ENCODE measurements around the gene SLC9A1. TPM values are rescaled to one million over a fixed set of nuclear protein-coding genes. Genes with fewer than 3 reads are reported as not detected.

Gene SLC9A1
- total and polyA plus RNA-seq, 4 donors = 4.5 to 24.9 (median 13.8) TPM

- WGBS, 2 donors = 94 to 96% methylated on average over 5 of the region's 5 CpGs
- Histone ChIP-seq H3K9me3 (ENCODE audit: control insufficient read depth, low read length) (no peaks in the 10 kb centered on the region), H3K27ac (ENCODE audit: low read depth in 1 of 2, low read length in 2 of 2) (no peak overlapping the region), H3K27me3 (ENCODE audit: control insufficient read depth in 1 of 2, insufficient read depth in 2 of 2, low read length in 1 of 2) (no peaks in the 10 kb centered on the region), H3K4me1 (ENCODE audit: control insufficient read depth in 1 of 2, insufficient read depth in 2 of 2, low read length in 2 of 2) (no peaks in the 10 kb centered on the region), H3K4me3 (ENCODE audit: low read length in 2 of 2) (no peak overlapping the region), H3K36me3 (ENCODE audit: control insufficient read depth in 1 of 2, insufficient read depth in 2 of 2, low read length in 1 of 2) (no peaks in the 10 kb centered on the region)
- intact Hi-C loops (cut with DNase I) = no loop called here
- no peak for DNase-seq
- ATAC-seq (ENCODE audit: low FRiP score) = no peak
These were observed 102.4 kb downstream of the SLC9A1 start for GRCh38 chr1:27052527-27052926.

- intact Hi-C loops (cut with DNase I) = loop anchor here in 1 of 2 donors (5.0 kb wide), 1 partner anchor 233 kb away; no protein-coding TSS in a partner anchor
- ATAC-seq (ENCODE audit: low FRiP score) = no peak
- Histone ChIP-seq H3K36me3 (ENCODE audit: control insufficient read depth in 1 of 2, insufficient read depth in 2 of 2, low read length in 1 of 2) (no peaks in the 10 kb centered on the region), H3K9me3 (ENCODE audit: control insufficient read depth, low read length) (no peaks in the 10 kb centered on the region), H3K4me1 (ENCODE audit: control insufficient read depth in 1 of 2, insufficient read depth in 2 of 2, low read length in 2 of 2) (no peaks in the 10 kb centered on the region), H3K27me3 (ENCODE audit: control insufficient read depth in 1 of 2, insufficient read depth in 2 of 2, low read length in 1 of 2) (no peaks in the 10 kb centered on the region), H3K27ac (ENCODE audit: low read depth in 1 of 2, low read length in 2 of 2) (no peak overlapping the region), H3K4me3 (ENCODE audit: low read length in 2 of 2) (no peak overlapping the region)
- DNase-seq = no peak
- WGBS, 2 donors = 62% methylated on average over 3 of the region's 3 CpGs
These were observed 105.3 kb downstream of the SLC9A1 start for GRCh38 chr1:27049607-27050006.

GRCh38 chr1:27049100-27049499, 105.8 kb downstream of the SLC9A1 start:
- intact Hi-C loops (cut with DNase I) = loop anchor here in 1 of 2 donors (5.0 kb wide), 1 partner anchor 233 kb away; no protein-coding TSS in a partner anchor
- WGBS, 2 donors = 50 to 54% methylated on average over 2 of the region's 2 CpGs
- ATAC-seq (ENCODE audit: low FRiP score) (no peak), DNase-seq (no peak)
- H3K4me1 ChIP-seq (ENCODE audit: control insufficient read depth in 1 of 2, insufficient read depth in 2 of 2, low read length in 2 of 2) = no peaks in the 10 kb centered on the region
- no peaks in the 10 kb centered on the region for H3K27me3 ChIP-seq (ENCODE audit: control insufficient read depth in 1 of 2, insufficient read depth in 2 of 2, low read length in 1 of 2)
- H3K27ac ChIP-seq (ENCODE audit: low read depth in 1 of 2, low read length in 2 of 2) = no peak overlapping the region
- H3K36me3 ChIP-seq (ENCODE audit: control insufficient read depth in 1 of 2, insufficient read depth in 2 of 2, low read length in 1 of 2) = no peaks in the 10 kb centered on the region
- no peak overlapping the region for H3K4me3 ChIP-seq (ENCODE audit: low read length in 2 of 2)
- no peaks in the 10 kb centered on the region for H3K9me3 ChIP-seq (ENCODE audit: control insufficient read depth, low read length)

Other genes starting within 250 kb of the SLC9A1 start
- gene NR0B2, start 241.2 kb downstream of the SLC9A1 start, total RNA-seq = not detected
- 10 to 100 TPM in 1 of 2 donors, not detected in 1; 28.0 TPM for gene NR0B2, start 241.2 kb downstream of the SLC9A1 start, polyA plus RNA-seq
- gene NUDC, start 233.4 kb downstream of the SLC9A1 start, total RNA-seq = 10 to 100 TPM; 44.9 to 49.9 TPM
- 10 to 100 TPM; 62.7 to 79.8 TPM for gene NUDC, start 233.4 kb downstream of the SLC9A1 start, polyA plus RNA-seq
- gene KDF1, start 194.7 kb downstream of the SLC9A1 start, total RNA-seq = not detected
- gene KDF1, start 194.7 kb downstream of the SLC9A1 start, polyA plus RNA-seq = 1 to 10 TPM in 1 of 2 donors, under 1 TPM in 1; 0.23 to 1.6 TPM
- gene TRNP1, start 161.4 kb downstream of the SLC9A1 start, total RNA-seq = 10 to 100 TPM; 15.0 to 16.3 TPM
- 10 to 100 TPM; 15.2 to 30.8 TPM for gene TRNP1, start 161.4 kb downstream of the SLC9A1 start, polyA plus RNA-seq
- gene TENT5B, start 142.3 kb downstream of the SLC9A1 start, total RNA-seq = 10 to 100 TPM; 20.6 to 73.9 TPM
- gene TENT5B, start 142.3 kb downstream of the SLC9A1 start, polyA plus RNA-seq = 10 to 100 TPM; 10.4 to 23.7 TPM
- 10 to 100 TPM; 34.0 to 38.5 TPM for gene WDTC1, start 79.5 kb upstream of the SLC9A1 start, total RNA-seq
- 10 to 100 TPM; 12.8 to 19.3 TPM for gene WDTC1, start 79.5 kb upstream of the SLC9A1 start, polyA plus RNA-seq
- gene TMEM222, start 167.0 kb upstream of the SLC9A1 start, total RNA-seq = 10 to 100 TPM; 27.4 to 32.4 TPM
- gene TMEM222, start 167.0 kb upstream of the SLC9A1 start, polyA plus RNA-seq = 10 to 100 TPM; 19.9 to 49.1 TPM
- 1 to 10 TPM; 1.8 to 3.7 TPM for gene SYTL1, start 186.9 kb upstream of the SLC9A1 start, total RNA-seq
- gene SYTL1, start 186.9 kb upstream of the SLC9A1 start, polyA plus RNA-seq = 1 to 10 TPM in 1 of 2 donors, under 1 TPM in 1; 0.75 to 1.2 TPM
- 10 to 100 TPM; 84.8 to 90.3 TPM for gene MAP3K6, start 211.8 kb upstream of the SLC9A1 start, total RNA-seq
- gene MAP3K6, start 211.8 kb upstream of the SLC9A1 start, polyA plus RNA-seq = 100 to 1,000 TPM in 1 of 2 donors, 10 to 100 TPM in 1; 11.5 to 164 TPM
- gene FCN3, start 219.7 kb upstream of the SLC9A1 start, total RNA-seq = 10 to 100 TPM in 1 of 2 donors, 1 to 10 TPM in 1; 2.7 to 11.5 TPM
- under 1 TPM; 0.15 to 0.50 TPM for gene FCN3, start 219.7 kb upstream of the SLC9A1 start, polyA plus RNA-seq
- not detected for gene CD164L2, start 228.2 kb upstream of the SLC9A1 start, total RNA-seq
- not detected for gene CD164L2, start 228.2 kb upstream of the SLC9A1 start, polyA plus RNA-seq
- gene GPR3, start 237.5 kb upstream of the SLC9A1 start, total RNA-seq = under 1 TPM; 0.68 to 0.93 TPM
- gene GPR3, start 237.5 kb upstream of the SLC9A1 start, polyA plus RNA-seq = under 1 TPM in 1 of 2 donors, not detected in 1; 0.20 TPM